Spleen (tissue), 7 donors: ENCODE measurements around the gene GMDS.

Experiments used
- POLR2A ChIP-seq, 3 donors: fragments of 450-650 bp; IDR thresholded peaks; one replicate each; pipeline ENCODE4 v1.5.1; 2017; ENCODE audit warnings: antibody characterized with exemption in 3 of 3, mild to moderate bottlenecking in 1 of 3
- TF ChIP-seq, protein P1 (sequence below), 11 experiments: fragments of 200-600 bp in 7 of 11; fragments of 450-650 bp in 4 of 11; sonication (generic) in 4 of 11; IDR thresholded peaks in 8 of 11; conservative IDR thresholded peaks in 3 of 11; 1 replicate in 7 of 11; 2 replicates in 4 of 11; pipeline versions ENCODE4 v1.4.0 to v1.8.0; 2016 to 2021; ENCODE audit warnings: antibody characterized with exemption in 11 of 11, inconsistent platforms in 4 of 11, mild to moderate bottlenecking in 1 of 11
- donor health status: DM: no; HTN: no; CAD: no; lungs with moderate emphysema.
- donor health status: DM: no; HTN: no; CAD: no.
- donor health status: DM: no; HTN: no; CAD: no.

DNA sequence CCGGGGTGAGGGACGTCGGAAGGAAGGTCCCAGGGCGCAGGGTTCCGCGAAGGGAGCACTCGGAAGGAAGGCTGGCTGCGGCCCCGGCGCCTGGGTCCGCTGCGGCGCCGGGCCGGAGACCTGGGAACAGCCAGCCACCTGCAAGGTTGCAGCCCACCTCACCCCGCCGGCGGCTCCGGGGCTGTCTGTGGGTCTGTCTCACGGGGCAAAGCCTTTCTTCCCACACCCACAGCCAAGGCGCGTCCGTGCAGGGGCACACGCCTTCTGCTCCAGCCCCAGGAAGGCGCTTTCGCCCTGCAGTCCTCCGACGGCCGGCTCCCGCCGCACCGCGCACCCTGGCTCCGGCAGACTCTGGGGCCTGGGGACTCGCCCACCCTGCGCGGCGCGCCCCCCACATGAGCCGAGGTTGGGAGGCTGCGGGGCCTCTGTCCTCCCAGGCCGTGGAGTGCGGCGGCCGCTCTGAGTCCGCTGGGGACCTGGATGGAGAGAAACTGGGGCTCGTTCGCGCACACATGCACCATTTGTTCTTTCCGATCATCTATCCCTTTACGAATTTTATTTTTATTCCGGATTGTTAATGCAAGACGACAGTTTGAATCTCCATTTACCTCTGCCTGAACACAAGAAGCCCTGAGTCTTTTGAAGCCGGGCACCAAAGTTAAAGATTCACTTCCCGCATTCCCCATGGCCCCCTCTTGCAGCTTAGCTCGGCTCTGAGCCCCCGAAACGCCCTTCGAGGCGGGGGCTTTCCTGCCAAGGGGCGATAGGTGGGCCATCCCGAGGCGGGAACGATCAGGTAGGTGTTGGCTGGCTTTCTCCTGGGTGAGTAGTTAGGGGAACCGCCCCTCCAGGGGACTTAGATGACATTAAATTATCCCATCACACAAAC lies 640.2 kb downstream of the GMDS start:
- TF ChIP-seq POLR2A (IDR thresholded peaks at IDR 0.05), result no peak
- TF ChIP-seq, protein P1, sequence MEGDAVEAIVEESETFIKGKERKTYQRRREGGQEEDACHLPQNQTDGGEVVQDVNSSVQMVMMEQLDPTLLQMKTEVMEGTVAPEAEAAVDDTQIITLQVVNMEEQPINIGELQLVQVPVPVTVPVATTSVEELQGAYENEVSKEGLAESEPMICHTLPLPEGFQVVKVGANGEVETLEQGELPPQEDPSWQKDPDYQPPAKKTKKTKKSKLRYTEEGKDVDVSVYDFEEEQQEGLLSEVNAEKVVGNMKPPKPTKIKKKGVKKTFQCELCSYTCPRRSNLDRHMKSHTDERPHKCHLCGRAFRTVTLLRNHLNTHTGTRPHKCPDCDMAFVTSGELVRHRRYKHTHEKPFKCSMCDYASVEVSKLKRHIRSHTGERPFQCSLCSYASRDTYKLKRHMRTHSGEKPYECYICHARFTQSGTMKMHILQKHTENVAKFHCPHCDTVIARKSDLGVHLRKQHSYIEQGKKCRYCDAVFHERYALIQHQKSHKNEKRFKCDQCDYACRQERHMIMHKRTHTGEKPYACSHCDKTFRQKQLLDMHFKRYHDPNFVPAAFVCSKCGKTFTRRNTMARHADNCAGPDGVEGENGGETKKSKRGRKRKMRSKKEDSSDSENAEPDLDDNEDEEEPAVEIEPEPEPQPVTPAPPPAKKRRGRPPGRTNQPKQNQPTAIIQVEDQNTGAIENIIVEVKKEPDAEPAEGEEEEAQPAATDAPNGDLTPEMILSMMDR (IDR thresholded peaks at IDR 0.05 in 8 of 11, conservative IDR thresholded peaks at IDR 0.05 in 3 of 11), result no peak
